ENCODE results near the gene CUL7.

Gene CUL7

GRCh38 chr6:43034190-43034525, 19.5 kb downstream of the CUL7 start:
- Histone ChIP-seq H3K4me3 (no peak overlapping the region), H3K9me3 (no peaks in the 10 kb centered on the region), H3K27ac (no peak overlapping the region), H3K36me3 (peaks cover 21 to 100% (median 51%) of the 10 kb centered on the region in 3 donors), H3K4me1 (peaks cover 0 to 5% (median 0%) of the 10 kb centered on the region in 4 donors), H3K27me3 (no peaks in the 10 kb centered on the region)
- intact Hi-C loops (cut with DNase I; ENCODE audit: low total_unique reads), result no loop called here
- TF ChIP-seq, protein P1, sequence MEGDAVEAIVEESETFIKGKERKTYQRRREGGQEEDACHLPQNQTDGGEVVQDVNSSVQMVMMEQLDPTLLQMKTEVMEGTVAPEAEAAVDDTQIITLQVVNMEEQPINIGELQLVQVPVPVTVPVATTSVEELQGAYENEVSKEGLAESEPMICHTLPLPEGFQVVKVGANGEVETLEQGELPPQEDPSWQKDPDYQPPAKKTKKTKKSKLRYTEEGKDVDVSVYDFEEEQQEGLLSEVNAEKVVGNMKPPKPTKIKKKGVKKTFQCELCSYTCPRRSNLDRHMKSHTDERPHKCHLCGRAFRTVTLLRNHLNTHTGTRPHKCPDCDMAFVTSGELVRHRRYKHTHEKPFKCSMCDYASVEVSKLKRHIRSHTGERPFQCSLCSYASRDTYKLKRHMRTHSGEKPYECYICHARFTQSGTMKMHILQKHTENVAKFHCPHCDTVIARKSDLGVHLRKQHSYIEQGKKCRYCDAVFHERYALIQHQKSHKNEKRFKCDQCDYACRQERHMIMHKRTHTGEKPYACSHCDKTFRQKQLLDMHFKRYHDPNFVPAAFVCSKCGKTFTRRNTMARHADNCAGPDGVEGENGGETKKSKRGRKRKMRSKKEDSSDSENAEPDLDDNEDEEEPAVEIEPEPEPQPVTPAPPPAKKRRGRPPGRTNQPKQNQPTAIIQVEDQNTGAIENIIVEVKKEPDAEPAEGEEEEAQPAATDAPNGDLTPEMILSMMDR (IDR thresholded peaks at IDR 0.05), result no peak
- DNase-seq, result no peak

GRCh38 chr6:43033496-43034189, 20.0 kb downstream of the CUL7 start:
- H3K27ac ChIP-seq, result no peak overlapping the region
- DNase-seq, result no peak
- intact Hi-C loops (cut with DNase I; ENCODE audit: low total_unique reads), result no loop called here
- no peaks in the 10 kb centered on the region for H3K27me3 ChIP-seq
- peaks cover 26 to 100% (median 53%) of the 10 kb centered on the region in 3 donors for H3K36me3 ChIP-seq
- no peak overlapping the region for H3K4me3 ChIP-seq
- TF ChIP-seq, protein P1 (IDR thresholded peaks at IDR 0.05), result no peak
- peaks cover 0 to 5% (median 0%) of the 10 kb centered on the region in 4 donors for H3K4me1 ChIP-seq
- no peaks in the 10 kb centered on the region for H3K9me3 ChIP-seq

DNA sequence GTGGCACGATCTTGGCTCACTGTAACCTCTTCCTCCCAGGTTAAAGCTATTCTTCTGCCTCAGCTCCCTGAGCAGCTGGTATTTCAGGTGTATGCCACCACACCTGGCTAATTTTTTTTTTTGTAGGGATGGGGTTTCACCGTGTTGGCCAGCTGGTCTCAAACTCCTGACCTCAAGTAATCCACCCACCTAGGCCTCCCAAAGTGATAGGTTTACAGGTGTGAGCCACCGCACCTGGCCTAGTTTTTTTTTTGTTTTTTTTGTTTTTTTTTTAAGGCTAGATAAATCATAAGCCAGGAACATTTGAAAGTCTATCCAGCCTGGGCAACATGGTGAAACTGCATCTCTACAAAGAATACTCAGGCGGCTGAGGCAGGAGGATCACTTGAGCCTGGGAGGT, 21.3 kb downstream of the CUL7 start:
- peaks cover 39 to 100% (median 53%) of the 10 kb centered on the region in 3 donors for H3K36me3 ChIP-seq

DNA sequence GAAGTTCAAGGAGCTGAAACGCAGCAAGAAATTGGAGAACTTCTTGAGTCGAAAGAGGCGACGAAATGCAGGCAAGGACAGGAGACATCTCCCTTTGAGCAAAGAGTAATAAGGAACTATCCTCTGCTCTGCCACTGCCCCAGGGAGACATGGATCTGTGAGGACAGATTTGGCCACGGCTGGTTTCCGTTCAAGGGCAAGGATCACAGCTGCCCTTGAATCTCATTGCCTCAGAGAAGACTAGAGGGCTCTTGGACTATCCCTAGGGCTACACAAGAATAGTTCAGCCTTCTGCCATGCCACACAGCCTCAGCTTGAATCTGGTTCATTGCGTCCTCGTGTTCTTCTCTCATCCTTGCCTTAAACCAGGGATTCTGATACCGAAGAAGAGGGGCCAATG, 24.5 kb downstream of the CUL7 start:
- no peaks in the 10 kb centered on the region for H3K9me3 ChIP-seq
- H3K36me3 ChIP-seq, result peaks cover 62 to 97% (median 78%) of the 10 kb centered on the region in 3 donors
- no peak overlapping the region for H3K27ac ChIP-seq
- intact Hi-C loops (cut with DNase I; ENCODE audit: low total_unique reads), result no loop called here
- H3K27me3 ChIP-seq, result no peaks in the 10 kb centered on the region
- H3K4me1 ChIP-seq, result peaks cover 0 to 3% (median under 1%) of the 10 kb centered on the region in 4 donors
- no peak overlapping the region for H3K4me3 ChIP-seq
- DNase-seq, result no peak
- TF ChIP-seq, protein P1 (IDR thresholded peaks at IDR 0.05), result no peak

More for the DNA sequence above, 21.3 kb downstream of the CUL7 start:
- TF ChIP-seq, protein P1 (IDR thresholded peaks at IDR 0.05), result no peak
- Histone ChIP-seq H3K27ac (no peak overlapping the region), H3K4me3 (no peak overlapping the region), H3K4me1 (peaks cover 0 to 5% (median 0%) of the 10 kb centered on the region in 4 donors), H3K27me3 (no peaks in the 10 kb centered on the region), H3K9me3 (no peaks in the 10 kb centered on the region)
- no peak for DNase-seq
- intact Hi-C loops (cut with DNase I; ENCODE audit: low total_unique reads), result no loop called here

DNA sequence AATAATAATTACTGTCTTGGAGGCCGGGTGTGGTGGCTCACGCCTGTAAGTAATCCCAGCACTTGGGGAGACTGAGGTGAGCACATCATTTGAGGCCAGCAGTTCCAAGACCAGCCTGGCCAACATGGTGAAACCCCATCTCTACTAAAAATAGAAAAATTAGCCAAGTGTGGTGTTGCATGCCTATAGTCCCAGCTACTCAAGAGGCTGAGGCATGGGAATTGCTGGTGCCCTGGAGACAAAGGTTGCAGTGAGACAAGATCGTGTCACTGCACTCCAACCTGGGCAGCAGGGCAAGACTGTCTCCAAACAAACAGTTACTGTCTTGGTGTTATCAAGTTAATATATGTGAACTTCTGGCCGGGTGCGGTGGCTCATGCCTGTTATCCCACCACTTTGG, 27.3 kb downstream of the CUL7 start:
- peaks cover 62 to 69% (median 68%) of the 10 kb centered on the region in 3 donors for H3K36me3 ChIP-seq
- no peak for DNase-seq
- TF ChIP-seq, protein P1 (IDR thresholded peaks at IDR 0.05), result no peak
- H3K27ac ChIP-seq, result no peak overlapping the region
- H3K27me3 ChIP-seq, result no peaks in the 10 kb centered on the region
- no peaks in the 10 kb centered on the region for H3K9me3 ChIP-seq
- intact Hi-C loops (cut with DNase I; ENCODE audit: low total_unique reads), result no loop called here
- H3K4me1 ChIP-seq, result peaks cover 0 to 23% (median 16%) of the 10 kb centered on the region in 4 donors
- H3K4me3 ChIP-seq, result no peak overlapping the region
